GM21381 (cell line): Measurements from ENCODE around the gene CCDC14.
"Not testable (repeated sequence)": the region's sequence is repeated elsewhere in the genome, so short reads cannot be mapped to it uniquely, and the experiment has no call there.

Experiments used
- ATAC-seq: cut with Tn5 transposase; IDR thresholded peaks from one replicate; pipeline ENCODE4 v1.9.1; 2021; ENCODE audit warnings: mild to moderate bottlenecking, moderate library complexity; ENCODE audit not compliant: unreplicated experiment

CCDC14 gene

DNA sequence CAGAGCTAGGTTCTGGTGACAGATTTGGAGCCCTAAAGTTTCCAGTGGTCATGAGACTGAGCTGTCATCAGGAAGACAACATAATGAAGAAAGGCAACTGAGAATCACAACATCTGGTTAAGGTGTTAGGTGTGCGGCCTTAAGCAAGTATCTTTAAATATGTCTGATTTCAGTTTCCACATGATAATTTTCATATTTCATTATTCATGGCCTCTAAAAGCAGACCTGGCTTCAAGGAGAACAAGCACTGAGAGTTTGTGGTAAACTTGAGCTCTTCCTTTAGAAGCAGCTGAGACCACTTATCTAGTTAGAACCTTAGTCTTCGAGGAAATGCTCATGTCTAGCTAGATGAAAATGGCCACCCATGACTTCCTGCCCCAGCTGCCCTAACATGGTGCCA, 51.2 kb downstream of the CCDC14 start:
- peak; percentile 73 for ATAC-seq

DNA sequence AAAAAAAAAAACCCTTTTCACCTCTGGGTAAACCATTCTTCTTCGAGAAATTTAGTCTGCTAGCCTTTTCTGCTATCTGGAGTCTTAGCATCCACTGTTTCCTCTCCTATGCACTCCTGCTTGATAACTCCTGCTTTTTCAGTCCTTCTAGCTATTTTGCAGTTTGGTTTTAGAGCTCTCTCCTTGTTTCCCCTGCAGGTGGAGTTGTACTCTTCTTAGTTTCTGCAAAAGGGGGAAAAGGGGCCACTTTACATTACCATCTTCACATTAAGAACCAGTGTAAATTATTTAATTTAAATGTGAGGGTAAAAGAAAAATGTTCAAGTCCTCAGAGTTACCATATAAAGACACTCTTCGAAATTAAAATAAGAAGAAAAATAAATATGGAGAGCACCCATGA, 53.3 kb downstream of the CCDC14 start:
- ATAC-seq, result no peak

DNA sequence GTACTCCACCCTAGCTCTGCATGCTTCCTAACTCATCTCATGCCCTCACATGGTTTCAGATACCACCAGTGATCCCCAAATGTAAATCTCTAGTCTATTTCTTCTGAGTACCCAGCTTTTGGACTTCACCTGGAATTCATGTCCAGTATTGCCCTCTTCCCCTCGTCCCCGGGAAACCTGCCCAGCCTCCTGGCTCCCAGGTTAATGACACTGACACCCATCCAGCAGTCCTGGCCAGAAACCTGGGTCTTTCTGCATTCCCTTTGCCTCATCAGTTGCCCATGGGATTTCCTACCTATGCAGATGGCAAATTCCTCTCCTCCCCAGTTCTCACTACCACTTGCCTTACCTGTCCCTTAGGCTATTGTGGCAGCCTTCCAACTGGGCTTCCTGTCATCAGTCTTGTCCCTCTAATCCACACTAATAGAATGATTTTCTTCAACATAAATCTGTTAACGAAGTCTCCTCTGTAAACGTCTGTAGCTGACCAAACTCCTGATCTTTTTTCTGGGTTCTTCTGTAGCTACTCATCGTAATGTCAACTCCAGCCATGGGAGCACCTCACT, 61.6 kb downstream of the CCDC14 start:
- ATAC-seq, result no peak

DNA sequence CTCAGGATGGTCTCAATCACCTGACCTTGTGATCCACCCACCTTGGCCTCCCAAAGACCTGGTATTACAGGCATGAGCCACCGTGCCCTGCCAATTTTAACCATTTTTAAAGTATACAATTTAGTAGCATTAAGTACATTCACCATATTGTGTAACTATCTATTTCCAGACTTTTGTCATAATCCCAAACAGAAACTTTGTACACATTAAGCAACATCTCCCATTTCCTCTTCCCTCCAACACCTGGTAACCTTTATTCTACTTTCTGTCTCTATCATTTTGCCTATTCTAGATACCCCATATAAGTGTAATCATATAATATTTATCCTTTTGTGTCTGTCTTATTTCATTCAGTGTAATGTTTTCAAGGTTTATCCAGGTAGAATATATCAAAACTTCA, 68.0 kb downstream of the CCDC14 start:
- no peak for ATAC-seq

DNA sequence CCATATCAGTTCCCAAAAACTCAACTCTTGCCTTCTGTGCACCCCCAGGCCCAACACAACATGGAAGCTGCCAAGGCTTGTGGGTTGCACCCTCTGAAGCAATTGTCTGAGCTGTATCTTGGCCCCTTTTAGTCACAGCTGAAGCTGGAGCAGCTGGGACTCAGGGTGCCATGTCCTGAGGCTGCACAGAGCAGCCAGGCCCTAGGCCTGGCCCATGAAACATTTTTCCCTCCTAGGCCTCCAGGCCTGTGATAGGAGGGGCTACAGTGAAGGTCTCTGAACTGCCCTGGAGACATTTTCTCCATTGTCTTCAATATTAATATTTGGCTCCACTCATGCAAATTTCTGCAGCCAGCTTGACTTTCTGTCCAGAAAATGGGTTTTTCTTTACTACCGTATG, 68.8 kb downstream of the CCDC14 start:
- ATAC-seq, result no peak

DNA sequence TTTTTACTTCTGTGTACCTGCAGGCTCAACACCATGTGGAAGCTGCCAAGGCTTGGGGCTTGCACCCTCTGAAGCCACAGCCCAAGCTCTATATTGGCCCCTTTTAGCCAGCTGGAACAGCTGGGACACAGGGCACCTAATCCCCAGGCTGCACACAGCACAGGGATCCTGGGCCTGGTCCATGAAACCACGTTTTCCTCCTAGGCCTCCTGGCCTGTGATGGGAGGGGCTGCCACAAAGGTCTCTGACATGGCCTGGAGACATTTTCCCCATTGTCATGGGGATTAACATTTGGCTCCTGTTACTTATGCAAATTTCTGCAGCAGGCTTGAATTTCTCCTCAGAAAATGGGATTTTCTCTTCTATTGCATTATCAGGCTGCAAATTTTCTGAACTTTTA, 70.0 kb downstream of the CCDC14 start:
- not testable (repeated sequence) for ATAC-seq

DNA sequence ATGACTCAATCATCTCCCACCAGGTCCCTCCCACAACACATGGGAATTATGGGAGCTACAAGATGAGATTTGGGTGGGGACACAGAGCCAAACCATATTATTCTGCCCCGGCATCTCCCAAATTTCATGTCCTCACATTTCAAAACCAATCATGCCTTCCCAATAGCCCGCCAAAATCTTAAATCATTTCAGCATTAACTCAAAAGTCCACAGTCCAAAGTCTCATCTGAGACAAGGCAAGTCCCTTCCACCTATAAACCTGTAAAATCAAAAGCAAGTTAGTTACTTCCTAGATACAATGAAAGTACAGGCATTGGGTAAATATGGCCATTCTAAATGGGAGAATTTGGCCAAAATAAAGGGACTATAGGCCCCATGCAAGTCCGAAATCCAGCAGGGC, 70.9 kb downstream of the CCDC14 start:
- not testable (repeated sequence) for ATAC-seq

DNA sequence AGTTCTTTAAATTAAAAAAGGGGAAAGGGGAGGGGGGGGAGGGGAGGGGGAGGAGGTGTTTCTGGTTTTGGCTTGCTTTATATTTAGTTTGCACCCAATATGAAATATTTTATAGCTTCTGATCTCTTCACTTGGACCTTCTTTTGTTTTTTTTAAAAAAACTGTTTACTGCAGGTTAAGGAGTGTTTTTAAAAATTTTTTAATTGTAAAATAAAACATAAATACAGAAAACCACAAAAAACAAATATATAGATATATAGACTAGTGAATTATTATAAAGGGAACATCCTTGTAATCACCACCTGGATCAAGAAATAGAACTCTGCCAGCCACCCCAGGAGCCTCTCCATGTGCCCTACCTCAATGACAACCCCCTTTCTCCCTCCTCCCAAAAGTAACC, 76.0 kb downstream of the CCDC14 start:
- no peak for ATAC-seq

DNA sequence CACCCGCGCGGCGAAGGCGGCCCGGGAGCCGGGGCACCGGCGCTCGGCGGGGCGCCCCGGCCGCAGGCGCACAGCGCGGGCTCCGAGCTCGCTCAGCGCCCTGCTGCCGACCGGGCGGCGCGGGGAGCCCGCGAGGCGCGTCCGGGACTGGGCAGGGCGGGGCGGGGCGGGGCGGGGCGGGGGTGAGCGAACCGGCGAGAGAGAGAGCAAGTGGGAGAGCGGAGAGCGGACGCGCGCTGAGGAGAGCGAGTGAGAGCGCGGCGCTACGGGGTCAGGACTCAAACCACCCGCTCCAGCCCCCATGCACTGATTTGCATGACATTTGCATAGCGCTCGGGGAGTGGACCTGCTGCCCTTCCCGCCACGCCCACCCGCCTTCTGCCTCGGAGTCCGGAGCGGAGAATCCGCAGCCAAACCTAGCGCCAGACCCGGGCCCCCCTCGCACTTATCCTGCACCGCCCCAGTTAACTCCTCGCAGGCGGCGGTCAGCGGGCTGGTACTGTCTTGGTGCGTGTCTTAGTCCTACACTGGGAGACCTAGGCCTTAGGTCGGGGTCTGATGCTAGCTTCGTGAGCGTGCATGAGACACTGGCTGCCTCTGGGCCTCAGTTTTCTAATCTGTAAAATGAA, 76.7 kb downstream of the CCDC14 start, which contains the start of gene MYLK:
Gene MYLK (minus strand): TSS at position 130 of the 629 bp plus-strand sequence. CDS start 90,491 bp downstream, outside the sequence.
- ATAC-seq, result peak; percentile 59

DNA sequence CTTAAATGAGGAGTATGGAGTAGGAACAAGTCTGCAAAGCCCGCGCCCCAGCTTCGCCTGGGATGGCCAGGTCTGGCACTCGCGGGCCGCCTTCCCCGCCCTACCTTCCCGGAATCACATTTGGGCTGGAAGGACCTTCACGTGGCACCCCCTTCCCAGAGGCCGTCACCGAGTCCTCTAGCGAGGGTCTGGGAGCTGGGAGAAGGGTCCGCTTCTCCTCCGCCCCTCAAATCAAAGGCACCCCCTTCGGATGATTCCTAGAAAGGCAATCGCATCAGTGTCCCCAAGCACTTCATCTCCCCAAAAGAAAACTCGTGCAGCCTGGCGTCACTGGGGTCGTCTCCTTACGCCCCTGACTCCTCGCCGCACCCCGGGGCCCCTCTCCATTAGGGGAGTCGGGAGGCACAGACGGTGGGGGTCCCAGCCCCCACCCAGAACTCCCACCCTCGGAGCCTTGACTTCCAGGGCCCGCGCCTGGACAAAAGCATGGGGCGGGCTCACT, 77.3 kb downstream of the CCDC14 start:
- no peak for ATAC-seq

DNA sequence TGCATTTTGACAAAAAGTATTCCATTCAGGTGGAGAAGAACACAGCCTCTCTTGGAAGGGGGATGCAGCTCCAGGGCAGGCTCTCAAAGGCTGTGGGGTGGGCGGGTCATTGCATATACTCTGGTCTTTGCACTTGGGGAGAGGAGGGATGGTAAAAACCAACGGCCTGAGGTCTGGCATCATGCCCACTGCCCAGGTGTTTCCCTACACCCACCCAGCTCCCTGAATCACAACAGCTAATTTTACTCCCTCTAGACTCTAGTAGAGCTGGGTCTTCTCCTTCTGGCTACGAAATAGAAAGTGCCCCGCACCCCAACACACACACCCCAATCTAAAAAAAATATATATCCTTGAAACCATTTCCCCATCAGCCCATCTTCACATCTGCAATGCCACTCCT, 77.9 kb downstream of the CCDC14 start:
- ATAC-seq, result no peak

DNA sequence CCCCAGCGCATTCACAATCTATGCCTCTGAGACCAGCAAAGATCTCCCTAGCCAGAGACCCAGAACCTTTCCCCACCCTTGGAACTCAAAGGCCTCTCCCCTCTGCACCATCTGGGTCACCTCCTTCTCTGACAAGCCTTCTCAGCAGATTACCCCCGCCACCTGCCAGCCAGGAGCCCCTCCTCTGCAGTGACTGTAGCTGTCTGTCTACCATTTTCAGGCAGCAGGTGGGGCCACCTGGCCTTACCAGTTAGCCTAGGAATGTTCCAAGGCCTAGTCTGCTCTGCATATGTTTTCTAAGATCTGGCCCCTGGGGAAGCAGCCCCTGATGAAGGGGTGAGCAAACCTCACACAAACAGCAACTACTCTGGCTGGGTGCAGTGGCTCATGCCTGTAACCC, 79.3 kb downstream of the CCDC14 start:
- no peak for ATAC-seq

DNA sequence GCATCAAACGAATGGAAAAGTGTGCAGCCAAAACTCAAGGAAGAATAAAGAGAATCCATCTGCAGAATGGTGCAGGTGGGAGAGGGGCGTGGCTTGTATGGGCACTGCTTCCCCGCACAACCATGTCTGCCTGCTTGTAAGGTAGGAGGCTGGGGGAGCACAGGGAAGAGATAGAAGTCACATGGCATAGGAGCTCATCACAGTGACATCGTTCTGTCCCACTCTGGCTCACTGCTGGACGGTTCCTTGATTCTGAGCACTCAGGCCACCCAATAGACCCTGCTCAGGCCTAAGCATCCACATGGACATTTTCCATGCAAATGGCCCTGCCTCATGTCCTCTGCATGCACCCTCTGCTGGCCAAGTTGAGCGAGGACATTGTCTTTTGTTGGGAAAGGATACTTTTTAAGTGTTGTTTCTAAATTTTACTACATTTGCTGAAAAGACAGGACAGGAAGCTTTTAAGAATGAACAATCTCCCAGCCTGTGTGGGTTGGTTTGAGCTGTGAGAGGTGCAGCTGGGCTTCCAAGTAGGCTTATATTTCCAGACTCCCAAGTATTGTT, 79.9 kb downstream of the CCDC14 start:
- no peak for ATAC-seq

DNA sequence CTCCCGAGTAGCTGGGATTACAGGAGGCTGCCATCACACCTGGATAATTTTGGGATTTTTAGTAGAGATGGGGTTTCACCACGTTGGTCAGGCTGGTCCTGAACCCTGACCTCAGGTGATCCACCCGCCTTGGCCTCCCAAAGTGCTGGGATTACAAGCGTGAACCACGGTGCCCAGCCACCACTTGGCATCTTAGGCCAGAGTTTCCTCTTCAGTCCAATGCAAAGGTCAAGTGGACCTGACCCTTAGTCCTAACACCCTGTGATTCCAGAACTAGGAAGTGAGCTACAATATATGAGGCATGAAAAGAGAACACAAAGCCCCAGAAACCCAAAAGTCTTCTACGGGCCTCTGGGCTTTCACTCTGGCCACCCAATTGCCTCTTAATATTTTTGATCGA, 82.2 kb downstream of the CCDC14 start:
- ATAC-seq, result no peak

DNA sequence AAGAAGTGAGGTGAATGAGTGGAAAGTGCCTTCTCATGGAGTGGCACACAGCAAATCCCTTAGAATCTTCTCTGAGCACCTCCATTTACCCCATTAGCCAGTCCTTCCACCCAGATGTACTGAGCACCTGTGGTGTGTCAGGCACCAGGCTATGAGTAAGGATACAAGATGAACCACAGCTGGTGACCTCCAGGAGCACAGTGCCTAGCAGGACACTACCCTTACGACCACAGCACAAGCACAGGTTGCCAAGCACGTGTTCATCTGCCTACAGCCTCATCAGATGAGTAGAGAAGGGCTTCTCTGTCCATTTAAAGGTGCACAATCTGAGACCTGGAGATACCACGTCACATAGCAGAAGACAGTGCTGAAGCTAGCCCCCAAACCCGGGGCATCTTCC, 83.1 kb downstream of the CCDC14 start:
- no peak for ATAC-seq

DNA sequence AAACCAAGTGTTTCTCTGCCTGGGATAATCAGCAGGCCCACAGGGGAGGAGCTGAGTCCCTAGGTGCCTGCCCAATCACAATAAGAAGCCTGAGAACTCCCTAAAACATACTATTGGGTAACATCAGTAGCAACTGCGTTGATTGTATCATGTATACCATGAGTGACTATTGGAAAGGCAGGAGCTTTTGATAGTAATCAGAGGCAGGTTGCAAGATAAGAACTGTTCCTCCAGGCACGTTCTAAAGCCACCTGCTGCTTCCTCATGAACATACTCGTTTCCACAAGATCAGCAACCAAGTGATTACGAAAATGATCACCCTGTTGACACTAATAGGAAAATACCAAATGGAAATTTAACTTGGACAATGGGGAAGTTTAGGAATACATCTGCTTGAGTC, 83.6 kb downstream of the CCDC14 start:
- ATAC-seq, result no peak

DNA sequence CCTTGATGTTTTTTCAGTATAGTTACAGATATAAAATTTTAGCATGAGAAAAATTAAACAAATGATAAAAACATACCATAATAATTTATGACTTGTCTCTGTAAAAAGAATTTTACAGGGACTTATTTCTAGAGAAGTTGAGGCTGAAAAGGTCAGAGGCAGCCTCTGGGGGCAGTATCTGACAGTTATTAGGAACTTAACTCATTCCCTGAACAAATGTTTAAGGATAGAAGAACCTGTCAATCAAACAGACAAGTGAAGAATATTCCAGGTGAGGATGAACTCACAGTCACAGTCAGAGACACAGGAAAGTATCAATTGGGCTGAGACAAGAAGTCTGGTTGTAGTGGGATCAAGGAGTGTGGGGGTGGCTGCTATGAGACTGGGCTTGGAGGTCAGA, 84.2 kb downstream of the CCDC14 start:
- no peak for ATAC-seq

DNA sequence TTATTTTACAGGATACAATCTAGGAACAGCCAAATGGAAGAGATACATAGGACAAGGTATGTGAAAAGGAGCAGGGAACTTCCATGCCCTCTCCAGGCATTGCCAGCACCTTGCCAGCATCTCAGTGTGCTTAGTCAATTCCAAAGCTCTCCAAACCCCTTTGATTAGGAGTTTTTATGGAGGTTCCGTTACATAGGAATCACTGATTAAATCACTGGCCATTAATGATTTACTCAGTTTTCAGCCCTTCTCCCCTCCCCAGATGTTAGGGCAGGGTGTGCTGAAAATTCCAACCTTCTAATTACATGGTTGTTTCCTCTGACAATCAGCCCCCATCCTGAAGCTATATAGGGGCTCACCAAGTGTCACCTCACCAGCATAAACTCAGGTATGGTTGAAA, 88.4 kb downstream of the CCDC14 start:
- ATAC-seq, result no peak

DNA sequence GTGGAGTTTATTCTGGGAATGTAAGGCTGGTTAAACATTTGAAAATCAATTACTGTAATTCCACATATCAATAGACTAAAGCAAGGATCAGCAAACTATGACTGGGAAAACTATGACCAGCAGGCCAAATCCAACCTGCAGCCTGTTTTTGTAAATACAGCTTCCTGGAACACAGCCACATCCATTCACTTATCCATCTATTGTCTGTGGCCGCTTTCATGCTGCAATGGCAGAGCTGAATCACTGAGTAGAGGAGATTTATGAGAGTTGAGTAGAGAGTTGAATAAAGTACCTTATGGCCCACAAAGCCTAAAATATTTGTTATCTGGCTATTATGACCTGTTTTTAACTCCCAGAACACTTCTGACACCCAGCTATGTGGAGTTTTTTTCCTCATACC, 89.1 kb downstream of the CCDC14 start:
- ATAC-seq, result no peak

DNA sequence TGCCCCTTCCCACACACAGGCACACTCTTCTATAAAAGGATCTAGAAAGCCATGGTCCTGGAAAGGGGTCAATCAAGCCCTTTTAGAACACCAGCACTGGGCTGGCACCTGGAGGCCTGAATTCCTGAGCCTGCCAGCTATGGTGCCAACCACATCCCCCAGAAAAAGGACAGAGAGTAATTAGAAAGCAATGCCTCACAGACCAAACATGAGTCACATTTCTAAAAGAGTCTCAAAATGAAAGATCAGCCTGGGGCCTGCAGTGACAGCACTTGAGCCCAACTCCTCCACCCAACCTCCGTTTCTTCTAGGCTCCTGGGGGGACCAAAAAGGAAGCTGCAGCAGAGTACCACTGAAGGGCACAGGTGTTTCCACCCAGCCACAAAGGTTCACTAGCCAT, 91.0 kb downstream of the CCDC14 start:
- no peak for ATAC-seq

DNA sequence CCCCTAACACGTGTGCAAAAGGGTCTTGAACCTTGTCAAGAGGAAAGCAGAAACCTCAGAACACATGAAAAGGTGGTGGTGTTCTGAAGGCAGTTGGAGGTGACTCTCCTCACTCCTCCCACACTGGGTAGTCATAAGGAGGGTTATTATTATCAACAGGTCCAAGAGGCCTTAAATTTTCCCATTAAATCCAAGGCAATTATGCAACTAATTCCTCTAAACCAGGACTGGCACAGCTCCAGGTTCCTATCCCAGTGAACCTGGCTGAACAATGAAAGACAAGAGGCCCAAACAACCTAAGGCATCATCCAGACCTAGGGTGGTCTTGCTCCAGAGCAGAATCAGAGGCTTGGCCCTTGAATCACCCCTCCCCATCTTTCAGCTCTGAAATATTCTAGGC, 91.9 kb downstream of the CCDC14 start:
- ATAC-seq, result no peak

DNA sequence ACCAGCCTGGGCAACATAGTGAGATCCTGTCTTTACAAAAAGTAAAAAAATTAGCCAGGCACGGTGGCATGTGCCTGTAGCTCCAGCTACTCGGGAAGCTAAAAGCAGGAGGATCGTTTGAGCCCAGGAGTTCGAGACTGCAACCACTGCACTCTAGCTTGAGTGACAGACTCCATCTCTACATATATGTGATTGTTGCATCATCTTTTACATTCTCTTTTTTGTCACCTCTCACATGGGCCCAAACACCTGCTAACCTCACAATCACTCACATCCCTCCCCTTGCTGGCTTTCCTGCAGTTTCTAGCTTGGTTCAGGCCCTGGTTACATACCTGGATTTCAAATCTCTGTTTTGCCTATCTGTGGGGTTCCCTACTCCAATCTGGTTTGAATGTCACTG, 96.3 kb downstream of the CCDC14 start:
- ATAC-seq, result no peak
